NCI-H1436 treated with DMSO at 0.1 percent for 48 hours (cell line): Measurements from ENCODE around the gene FKBP15.

Source experiments
- DNase-seq: peaks from one replicate; lab custom pipeline; 2025; lab: John Stamatoyannopoulos, UW

Gene FKBP15

GRCh38 chr9:113228130-113228665, 7.1 kb upstream of the FKBP15 start:
- DNase-seq, result no peak

- no peak for DNase-seq
These were observed 6.4 kb upstream of the FKBP15 start for GRCh38 chr9:113227436-113227835.

- DNase-seq, result no peak
These were observed 2.9 kb upstream of the FKBP15 start for GRCh38 chr9:113223963-113224362.

DNA sequence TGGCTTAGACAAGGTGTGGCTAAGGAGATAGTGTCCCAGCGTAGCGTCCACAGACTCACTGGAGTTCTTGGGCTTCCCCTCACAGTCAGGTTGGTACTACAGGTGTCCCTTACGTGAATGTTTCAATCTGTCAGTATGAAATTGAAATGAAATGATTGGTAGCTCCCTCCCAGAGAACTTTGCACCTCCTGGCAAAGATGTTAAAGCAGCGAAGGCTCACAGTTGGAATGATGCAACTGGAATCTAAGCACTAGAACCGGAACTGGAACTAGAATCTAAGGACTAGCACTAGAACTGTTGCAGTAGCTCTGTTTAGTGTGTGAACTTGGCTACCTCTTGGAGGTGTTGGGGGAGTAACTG, 1.4 kb upstream of the FKBP15 start:
- DNase-seq, result no peak

GRCh38 chr9:113221800-113222481, 864 bp upstream of the FKBP15 start:
- no peak for DNase-seq

DNA sequence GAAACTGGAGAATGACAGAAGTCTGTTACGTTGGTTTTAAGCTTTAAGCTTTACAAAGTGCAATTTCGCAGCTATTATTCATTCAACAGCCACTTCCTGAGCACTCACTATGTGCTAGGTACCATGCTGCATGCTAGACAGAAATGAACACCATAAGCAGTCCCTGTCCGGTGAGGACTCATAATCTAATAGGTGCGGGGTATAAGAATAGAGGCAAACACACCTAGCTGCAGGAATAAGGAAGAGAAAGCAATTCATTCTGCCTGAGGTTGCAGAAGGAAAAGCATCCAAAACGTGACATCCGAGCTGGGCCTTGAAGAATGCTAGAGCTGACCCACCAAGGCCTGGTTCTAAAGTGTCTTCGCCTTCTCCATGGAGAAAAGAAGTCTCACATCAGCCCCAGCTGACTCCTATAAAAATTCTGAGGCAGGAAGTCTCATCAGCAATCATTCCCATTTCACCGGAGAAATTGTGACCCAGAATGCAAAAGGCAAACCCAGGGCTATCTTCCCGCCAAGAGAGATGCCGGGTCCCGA, 542 bp downstream of the FKBP15 start:
- DNase-seq, result no peak

DNA sequence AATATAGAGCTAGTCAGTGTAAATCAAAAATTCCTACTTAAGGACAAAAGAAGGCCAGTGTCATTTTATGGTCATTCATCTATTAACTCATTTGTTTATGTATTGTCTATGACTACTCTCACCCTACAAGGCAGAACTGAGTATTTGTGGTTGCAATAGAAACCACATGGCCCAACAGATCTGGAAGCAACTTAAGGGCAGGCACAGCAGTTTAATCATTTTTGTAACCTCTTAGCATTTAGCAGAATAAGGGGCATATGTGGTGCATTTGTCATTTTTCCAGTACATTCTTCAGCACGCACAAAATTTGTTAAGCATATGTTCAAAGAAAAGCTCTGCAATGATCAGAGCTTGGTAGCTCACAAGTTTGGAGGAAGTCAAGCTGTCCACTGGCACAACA, 1.1 kb downstream of the FKBP15 start:
- no peak for DNase-seq

DNA sequence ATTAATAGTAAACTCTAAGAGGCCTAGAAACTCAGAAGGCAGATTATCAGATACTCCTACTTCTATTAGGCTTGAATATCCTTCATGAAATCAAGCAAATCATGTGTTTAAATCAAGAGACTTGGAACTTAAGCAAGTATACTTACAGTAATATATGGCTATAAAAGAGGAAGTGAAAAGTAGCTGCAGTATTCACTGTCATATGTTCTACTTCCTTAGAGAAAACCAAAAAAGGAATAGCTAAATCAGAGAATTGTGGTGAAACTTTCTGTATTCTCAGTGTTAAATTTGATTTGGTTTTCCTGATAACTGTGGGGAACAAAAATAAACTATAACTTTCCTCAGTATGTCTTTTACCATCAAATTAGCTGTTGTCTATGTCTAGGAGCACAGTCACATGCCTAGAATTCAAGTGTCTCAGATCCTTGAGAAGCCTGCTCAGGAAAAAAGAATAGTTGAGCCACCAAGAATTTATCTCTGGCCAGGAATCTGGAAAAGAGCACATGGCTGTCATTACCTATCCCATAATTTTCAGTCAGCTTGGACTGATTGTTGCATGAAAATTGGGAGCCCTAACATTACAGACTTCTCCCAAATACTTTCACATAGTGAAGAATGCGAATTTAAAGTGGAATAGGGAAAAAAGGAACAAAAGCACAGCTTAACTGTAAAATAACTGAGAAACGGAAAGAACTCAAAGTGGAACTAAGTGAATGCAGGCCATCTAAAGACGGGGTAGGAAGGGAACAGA, 1.7 kb downstream of the FKBP15 start:
- DNase-seq, result no peak

DNA sequence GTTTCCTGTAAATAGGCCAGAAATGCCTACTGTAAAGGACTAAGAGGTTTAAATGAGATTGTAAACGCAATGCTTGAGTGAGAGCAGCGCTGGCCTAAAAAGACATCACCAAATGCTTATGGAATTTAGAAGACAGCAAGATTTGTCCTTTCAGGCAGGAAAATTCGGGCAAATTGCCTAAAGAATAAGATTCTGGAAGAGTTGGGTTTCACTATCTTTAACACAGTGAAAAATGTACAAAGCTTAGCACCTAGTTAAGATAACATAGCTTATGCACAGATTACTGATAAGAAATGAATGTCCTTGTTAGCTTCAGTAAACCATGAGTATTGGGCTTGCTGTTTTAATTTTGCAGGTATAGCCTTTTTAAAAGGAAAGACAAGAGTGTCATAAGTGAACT, 4.7 kb downstream of the FKBP15 start:
- no peak for DNase-seq

DNA sequence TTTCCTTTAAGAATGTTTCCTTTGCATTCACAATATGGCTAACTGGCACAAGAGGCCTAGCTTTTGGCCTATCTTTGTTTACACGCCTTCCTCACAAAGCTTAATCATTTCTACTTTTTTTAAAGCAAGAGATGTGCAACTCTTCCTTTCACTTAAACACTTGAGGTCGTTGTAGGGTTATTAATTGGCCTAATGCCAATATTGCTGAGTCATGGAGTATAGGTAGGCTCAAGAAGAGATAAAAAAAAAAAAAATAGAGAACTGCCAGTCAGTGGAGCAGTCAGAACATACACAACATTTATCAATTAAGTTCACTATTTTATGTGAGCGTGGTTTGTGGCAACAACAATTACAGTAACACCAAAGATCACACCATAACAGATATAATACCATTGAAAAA, 5.9 kb downstream of the FKBP15 start:
- DNase-seq, result no peak

DNA sequence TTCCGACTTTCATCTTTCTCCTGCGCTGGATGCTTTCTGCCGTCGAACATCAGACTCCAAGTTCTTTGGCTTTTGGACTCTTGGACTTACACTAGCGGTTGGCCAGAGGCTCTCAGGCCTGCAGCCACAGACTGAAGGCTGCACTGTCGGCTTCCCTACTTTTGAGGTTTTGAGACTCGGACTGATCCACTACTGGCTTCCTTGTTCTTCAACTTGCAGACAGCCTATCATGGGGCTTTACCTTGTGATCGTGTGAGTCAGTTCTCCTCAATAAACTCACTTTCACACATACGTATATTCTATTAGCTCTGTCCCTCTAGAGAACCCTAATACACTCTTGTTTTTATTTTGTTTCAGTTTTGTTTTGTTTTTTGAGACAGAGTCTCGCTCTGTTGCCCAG, 10.3 kb downstream of the FKBP15 start:
- DNase-seq, result no peak

- DNase-seq, result no peak
These were observed 15.2 kb downstream of the FKBP15 start for GRCh38 chr9:113205861-113206260.

- no peak for DNase-seq
These were observed 15.6 kb downstream of the FKBP15 start for GRCh38 chr9:113205432-113205831.

GRCh38 chr9:113199683-113200329, 21.3 kb downstream of the FKBP15 start:
- DNase-seq, result no peak

- no peak for DNase-seq
These were observed 28.6 kb downstream of the FKBP15 start for GRCh38 chr9:113192455-113192854.

DNA sequence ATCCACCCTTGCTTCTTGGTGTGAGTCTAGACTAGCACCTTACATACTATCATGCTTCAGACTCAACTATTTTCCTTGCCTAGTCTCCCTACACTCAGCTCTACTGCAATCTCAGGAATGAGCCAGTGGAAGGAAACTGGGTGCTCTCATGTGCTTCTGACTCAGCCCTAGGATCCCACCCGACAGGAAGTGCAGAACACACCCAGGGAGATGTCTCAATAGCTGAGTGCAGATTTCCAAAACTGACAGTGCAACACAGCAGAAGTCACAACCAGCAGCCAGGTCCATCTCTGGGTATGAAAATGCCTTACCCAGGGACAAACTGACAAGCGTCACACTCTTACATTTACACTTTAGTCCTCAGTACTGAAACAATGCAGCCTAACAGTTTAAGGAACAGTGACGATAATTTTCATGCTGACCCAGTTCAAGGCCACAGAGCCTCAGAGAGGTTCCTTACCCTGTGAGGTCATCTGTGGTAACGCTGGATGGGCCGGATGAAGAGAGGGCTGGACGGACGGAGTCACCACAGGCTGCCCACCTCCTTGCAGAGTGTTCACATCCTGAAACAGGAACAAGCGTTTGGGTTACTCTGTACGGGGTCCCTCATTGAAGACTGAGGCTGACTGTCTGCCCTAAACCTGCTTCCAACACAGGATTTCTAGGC, 33.0 kb downstream of the FKBP15 start:
- no peak for DNase-seq

DNA sequence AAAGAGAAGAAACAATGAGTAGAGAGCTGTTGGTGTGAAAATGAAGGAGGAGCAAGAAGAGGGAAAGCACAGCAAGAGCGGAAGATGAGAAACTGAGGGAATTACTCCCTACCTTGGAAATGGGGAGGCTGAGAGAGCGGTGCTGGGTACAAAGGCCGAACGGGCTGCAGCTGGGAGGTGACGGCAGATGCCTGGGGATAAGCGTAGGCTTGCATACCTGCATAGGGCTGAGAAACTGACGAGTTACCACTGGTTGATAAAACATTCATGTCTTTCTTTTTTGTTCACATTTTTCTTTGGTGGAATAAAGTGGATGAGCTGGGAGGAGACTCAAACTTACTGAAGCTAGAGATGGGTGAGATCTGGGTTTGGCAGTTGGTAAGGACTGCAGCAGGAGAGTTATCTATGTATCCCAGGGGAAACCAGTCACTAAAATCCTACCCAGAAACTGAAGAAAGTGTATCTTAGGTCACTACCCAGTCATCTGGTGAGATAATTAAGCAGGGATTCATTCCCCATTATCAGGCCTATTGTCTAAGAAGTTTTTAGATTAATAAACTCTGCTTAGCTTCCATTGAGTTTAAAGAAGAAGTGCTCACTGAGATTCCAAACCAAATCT, 34.8 kb downstream of the FKBP15 start:
- DNase-seq, result no peak

- no peak for DNase-seq
These were observed 35.8 kb downstream of the FKBP15 start for GRCh38 chr9:113185271-113185670.

DNA sequence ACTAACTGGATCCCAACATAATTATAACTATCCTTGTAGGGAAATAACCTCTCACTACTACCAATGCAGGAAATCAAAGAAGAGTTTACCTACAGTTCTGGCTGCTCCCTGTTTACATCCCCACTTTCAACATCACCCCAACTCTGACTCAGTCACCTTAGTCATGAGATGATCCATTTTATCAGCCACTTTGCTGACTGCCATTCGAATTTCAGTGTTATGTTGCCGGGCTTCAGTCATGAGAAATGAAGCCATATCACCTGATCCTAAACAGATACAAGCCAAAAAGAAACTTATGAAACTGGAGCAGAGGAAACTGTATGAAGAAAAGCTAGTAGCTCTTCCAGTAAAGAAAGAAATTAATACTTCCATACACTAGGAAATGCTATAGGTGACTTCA, 36.5 kb downstream of the FKBP15 start:
- DNase-seq, result no peak

DNA sequence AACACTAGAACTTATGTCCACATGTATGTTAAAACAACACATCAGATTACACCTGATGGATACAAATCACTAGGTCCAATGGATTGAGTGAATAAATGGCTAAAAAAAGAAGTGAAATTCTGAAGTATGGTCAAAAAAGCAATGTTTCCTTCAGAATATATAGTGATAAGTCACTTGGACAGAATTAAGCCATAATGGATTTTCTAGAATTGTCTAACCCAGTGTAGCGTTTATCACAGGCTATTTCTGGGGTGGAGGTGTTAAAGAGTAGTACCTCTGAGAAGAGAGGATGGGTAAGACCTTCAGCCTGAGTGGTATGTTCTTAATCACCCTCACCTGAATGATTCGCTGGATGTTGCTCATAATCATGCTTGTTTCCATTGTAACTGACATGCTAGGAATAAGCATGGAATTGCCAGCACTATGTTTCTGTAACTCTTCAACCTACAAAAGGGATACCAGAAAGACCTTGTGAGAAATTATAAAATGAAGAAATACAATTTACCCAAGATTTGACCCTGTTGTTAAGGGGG, 37.1 kb downstream of the FKBP15 start:
- DNase-seq, result no peak

- DNase-seq, result no peak
These were observed 39.9 kb downstream of the FKBP15 start for GRCh38 chr9:113181165-113181564.

GRCh38 chr9:113179839-113180238, 41.2 kb downstream of the FKBP15 start:
- no peak for DNase-seq
